ENCODE data around the gene MOB3B.

The MOB3B gene

GRCh38 chr9:27361492-27361891 lies 168.1 kb downstream of the MOB3B start:
- DNase-seq (ENCODE audit: low read depth) = no peak

- no peak for DNase-seq (ENCODE audit: low read depth)
These were observed 169.9 kb downstream of the MOB3B start for GRCh38 chr9:27359763-27360162.

GRCh38 chr9:27358007-27358406 lies 171.6 kb downstream of the MOB3B start:
- DNase-seq (ENCODE audit: low read depth) = no peak

DNA sequence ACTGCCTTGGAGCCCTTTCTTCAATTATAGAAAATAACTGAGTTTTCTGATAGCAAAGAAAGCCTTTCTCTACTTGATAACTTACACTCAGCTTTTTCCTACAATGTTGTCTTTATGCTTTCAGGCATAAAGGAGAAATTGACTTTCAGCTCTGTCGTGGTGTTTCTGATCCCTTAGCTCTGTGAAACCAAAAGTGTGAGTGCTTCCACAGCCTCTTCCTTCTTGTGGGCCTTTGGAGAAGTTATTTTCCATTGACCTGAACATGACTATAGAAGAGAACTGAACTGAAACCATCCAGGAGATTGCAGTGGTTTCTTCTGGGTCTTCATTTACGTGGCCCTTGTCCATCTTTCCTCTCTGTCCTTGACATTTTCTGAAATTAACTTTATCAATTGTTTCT lies 173.2 kb downstream of the MOB3B start:
- no peak for DNase-seq (ENCODE audit: low read depth)

DNA sequence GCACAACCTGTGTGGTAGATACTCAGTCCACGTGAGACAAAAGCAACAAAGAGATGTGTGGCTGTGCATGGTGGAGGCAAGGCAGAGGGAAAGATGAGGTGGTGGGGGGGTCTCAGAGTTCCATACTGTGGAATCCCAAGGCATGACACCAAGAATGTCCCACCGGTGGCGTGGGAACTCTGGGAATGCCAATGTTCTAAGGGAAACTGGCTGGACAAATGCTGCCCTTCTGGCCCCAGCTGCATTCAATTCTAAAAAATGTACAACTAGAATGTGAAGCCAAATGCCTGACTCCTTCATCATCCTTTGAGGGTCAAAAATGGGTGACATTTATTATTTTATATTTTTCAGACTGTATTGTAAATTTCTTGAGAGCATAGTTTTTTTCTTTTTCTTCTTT lies 174.4 kb downstream of the MOB3B start:
- no peak for DNase-seq (ENCODE audit: low read depth)

DNA sequence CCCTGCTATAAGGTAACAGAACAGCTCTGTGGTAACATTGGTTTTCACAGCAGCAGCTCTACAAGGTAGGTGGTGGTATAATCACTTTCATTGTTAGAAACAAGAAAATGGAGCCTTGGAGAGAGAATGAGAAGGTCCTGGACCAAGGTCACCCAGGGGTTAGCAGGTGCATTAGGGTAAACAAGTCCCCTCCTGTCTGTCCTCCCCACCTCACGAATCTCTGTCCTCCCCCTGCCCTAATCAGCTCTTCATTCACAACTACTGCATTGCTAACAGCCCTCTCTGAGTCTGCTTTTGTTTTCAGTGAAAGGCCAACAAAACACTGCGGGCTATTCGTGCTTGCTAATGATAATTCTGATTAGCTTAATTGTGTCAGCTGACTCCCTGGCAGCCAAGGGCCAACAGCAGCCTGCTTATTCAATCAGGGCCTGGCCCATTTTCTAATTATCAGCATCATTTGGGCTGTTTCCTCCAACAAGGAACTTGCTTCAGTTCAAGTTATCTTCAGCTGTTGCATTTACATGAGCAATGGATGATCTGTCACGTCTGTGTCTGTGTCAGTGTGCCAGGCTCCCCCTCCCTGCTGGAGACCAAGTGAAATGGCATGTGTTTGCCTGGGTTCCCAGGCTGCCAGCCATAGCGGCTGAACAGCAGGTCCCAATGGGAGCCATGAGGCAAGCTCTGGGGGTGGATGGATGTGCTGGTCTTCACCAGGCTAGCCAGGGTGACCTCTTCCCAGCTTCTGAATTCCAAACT lies 176.0 kb downstream of the MOB3B start:
- no peak for DNase-seq (ENCODE audit: low read depth)

DNA sequence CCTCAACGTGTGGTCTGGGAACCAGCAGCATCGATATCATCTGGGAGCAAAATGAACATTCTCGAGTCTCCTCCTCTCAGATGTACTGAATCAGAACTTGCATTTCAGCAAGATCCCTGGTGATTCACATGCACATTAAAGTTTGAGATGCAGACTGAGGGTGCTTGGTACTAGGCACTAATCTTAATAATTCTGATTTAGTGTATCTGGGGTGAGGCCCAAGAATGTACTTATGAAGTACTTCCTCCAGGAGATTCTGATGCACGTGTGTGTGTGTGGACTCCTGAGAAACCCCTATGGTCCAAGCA lies 176.5 kb downstream of the MOB3B start:
- DNase-seq (ENCODE audit: low read depth) = no peak

DNA sequence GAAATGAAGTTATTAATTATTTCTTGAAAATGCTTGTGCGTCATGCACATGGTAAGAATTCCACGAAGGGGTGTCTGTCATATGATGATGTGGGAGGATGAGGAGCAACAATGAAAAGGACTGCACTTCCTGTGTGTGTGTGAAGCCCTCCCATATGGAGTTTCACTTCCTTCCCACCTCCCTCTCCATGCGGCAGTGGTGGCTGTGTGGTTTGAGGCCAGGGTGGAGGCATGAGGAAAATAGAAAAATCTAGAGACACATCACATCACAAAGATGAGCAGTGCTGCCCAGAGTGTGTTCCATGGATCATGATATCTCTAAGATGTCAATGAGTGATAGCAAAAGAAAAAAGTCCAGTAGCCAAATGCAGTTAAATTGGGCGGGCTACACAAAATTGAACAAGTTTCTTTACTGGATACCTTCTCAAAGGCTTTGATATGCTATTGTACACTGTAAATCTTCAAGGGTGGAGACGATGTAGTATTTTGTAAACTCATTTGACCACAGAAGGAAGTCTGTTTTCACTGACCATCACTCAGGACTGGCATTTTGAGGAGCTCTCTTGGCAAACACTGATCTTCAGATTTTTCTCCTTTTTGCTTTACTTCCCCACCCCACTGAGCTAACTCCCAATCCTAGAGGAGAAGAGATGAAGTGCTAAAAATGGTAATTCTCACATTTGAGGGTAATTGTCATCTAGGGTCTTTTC lies 177.0 kb downstream of the MOB3B start:
- no peak for DNase-seq (ENCODE audit: low read depth)

DNA sequence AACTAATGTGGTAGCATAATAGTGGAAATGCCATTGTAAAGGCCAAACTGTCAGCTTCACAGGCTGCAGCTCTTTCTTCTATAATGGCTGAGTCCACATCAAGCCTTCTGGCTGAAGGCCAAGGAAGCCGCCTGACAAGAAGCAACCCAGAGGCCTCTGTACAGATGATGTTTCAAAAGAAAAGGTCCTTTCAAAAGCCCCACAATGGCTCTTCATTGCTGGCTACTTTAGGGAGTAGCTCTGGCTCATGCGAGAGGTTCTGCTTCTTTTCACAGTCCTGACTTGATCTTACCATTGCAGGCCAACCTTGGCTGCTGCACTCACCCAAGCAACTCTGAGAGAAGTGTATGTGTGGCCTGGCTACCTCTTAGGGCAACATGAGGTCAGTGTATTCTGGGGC lies 178.2 kb downstream of the MOB3B start:
- DNase-seq (ENCODE audit: low read depth) = no peak

- no peak for DNase-seq (ENCODE audit: low read depth)
These were observed 179.1 kb downstream of the MOB3B start for GRCh38 chr9:27350382-27350976.

DNA sequence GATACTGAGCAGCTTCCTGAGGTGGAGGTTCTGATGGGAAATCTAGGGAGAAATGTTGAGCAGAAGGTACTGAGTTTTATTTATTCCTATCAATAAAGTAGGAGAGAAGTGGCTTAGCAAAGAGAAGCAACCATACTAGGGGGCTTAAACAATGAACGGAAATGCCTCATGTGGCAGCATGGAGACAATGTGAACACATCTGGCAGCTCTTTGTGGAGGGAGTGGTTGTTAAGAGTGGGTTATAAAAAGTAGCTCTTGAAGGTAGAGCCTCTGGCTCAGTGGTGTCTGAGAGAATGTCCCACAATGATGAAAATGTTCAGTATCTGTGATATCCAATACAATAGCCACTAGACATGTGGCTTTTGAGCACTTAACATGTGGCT lies 179.9 kb downstream of the MOB3B start:
- no peak for DNase-seq (ENCODE audit: low read depth)

GRCh38 chr9:27348785-27349697 lies 180.6 kb downstream of the MOB3B start:
- DNase-seq (ENCODE audit: low read depth) = no peak

DNA sequence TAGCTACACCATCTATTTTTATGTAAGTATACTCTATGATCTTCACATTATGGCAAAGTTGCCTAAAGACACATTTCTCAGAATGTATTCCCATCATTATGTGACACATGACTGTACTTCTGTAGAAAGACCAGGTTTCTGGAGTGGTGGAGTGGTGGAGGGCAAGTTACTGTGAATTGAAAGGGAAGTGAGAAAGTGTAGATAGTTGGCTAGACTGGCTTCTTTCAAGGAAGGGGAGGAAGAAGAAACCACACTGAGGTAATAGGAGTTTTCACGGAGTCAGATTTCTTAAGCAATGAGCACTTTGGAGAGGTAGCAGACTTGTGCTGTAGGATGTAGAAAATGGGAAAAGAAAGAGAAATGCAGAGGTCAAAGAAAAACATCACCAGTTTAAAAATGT lies 181.7 kb downstream of the MOB3B start:
- DNase-seq (ENCODE audit: low read depth) = no peak

DNA sequence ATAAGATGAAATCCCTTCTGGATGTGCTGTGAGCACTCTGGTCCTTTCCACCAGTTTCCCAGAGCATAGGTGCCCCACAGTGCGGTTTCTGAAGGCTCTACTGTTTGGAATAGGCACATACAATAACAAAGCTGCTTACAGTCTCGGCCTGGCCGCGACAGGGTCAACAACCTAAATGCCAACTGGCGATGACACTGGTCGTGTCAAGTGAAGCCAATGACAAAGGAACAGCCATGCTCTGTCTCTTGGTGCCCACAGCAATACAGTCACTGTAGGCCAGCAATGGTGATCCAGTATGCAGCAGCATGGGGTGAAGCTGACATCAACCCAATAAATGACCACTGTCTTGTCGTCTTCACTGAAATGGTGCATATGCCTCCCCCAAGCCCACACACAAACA lies 184.8 kb downstream of the MOB3B start:
- DNase-seq (ENCODE audit: low read depth) = no peak

- no peak for DNase-seq (ENCODE audit: low read depth)
These were observed 187.9 kb downstream of the MOB3B start for GRCh38 chr9:27341545-27342294.

DNA sequence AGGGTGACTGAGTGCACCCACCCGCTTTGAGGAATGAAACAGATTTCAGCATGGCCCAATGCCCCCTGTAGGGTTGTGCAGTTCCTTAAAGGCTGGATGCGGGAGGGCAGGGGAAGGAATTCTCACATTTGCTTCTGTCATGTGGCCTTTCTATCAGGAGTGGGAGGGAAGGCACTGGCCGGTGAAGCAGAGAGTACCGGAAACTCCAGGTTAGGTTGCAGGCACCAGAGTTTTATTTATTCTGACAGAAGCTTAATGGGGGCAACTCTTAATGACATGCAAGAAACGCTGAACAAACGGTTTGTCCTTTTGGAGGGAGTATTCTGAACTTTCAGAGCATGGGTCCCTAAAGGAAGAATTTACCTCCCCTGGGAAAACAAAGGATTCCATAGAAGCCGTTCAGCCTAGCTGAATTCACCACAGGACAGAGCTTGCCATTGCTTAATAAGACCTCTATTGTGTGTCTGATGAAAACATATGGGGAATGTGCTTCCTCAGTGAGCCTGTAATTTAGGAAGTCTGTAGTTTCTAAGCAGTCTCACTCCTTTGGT lies 188.6 kb downstream of the MOB3B start:
- no peak for DNase-seq (ENCODE audit: low read depth)

GRCh38 chr9:27340285-27340674 lies 189.3 kb downstream of the MOB3B start:
- no peak for DNase-seq (ENCODE audit: low read depth)

DNA sequence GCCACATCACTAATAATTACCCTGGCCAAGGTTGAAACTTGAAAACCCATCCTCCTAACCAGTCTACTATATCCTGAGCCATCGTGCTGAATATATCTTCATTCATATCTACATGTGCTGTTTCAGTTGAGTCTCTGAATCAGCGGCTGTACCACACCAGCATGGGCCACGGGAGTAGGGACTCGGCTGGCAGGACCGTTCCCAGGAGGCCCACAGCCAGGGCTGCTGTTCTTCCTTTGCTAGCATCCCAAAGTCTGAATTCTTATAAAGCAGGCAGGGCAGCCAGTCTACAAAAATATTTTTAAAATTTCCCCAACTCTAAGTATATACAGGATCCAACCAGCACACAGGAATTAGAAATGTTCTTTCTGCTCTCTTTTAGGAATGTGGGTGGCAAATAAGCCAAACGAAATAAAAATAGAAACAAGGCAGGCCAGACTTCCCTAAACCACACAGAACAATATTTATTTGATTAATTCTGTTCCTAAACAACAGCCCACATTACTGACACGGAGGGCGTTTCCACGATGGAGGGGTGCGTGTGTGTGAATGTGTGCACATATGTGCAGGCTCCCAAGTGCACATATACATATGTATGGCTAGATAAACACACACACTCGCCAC lies 189.8 kb downstream of the MOB3B start:
- DNase-seq (ENCODE audit: low read depth) = no peak

GRCh38 chr9:27338527-27338903 lies 191.1 kb downstream of the MOB3B start:
- DNase-seq (ENCODE audit: low read depth) = no peak

DNA sequence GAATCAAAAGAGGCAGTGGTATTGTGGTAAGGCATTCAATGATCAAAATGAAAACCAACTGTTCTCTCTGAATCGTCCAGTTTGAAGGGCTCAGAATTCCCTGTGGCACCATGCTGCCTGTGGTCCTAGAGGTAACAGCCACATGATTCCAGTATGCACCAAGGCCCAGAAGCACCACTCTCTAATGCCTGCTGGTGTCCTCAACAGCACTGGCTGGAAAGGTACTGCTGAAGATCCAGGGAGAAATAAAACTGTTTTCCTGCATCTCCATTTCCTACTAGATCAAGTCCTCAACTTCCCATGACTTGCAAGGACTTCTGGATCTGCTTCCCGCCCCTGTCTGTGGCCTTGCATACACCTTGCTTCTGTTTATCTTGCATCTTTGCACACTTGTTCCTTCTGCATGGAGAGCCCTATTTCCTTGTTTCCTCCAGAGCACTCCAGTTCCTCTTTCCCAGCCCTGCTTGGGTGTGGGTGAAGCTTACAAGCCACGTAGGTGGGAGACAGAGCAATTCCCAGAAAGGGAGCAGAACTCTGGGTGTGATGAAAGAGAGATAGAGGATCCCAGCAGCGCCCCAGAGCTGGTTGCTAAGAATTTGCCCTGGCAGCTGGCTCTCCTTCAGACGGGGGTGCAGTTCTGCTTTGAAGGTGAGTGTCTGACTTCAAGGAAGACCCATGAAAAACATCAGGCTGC lies 191.6 kb downstream of the MOB3B start:
- DNase-seq (ENCODE audit: low read depth) = no peak

DNA sequence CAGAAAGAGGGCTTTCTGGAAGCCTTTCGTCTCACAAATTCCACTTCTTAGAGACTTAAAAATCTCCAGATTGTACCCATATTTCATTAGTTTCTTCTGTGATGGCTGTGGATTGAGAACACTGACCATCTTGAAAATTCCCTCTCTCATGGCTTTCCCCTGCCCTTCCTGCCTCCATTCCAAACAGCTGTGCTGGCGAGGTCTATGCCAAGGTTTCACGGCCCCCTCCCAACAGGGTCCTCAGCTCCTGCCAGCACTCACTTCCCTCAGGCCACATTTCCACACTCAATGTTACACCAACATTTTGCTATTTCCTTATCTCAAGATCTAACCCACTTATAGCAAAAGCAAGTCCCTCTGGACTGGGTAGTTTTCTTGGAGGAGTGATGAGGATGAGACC lies 192.4 kb downstream of the MOB3B start:
- DNase-seq (ENCODE audit: low read depth) = no peak
